ENCODE data around the gene LGI2.

- TF ChIP-seq, protein P1, sequence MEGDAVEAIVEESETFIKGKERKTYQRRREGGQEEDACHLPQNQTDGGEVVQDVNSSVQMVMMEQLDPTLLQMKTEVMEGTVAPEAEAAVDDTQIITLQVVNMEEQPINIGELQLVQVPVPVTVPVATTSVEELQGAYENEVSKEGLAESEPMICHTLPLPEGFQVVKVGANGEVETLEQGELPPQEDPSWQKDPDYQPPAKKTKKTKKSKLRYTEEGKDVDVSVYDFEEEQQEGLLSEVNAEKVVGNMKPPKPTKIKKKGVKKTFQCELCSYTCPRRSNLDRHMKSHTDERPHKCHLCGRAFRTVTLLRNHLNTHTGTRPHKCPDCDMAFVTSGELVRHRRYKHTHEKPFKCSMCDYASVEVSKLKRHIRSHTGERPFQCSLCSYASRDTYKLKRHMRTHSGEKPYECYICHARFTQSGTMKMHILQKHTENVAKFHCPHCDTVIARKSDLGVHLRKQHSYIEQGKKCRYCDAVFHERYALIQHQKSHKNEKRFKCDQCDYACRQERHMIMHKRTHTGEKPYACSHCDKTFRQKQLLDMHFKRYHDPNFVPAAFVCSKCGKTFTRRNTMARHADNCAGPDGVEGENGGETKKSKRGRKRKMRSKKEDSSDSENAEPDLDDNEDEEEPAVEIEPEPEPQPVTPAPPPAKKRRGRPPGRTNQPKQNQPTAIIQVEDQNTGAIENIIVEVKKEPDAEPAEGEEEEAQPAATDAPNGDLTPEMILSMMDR (IDR thresholded peaks at IDR 0.05; ENCODE audit: borderline replicate concordance, extremely low read depth, low read length, poor library complexity, severe bottlenecking): no peak
- TF ChIP-seq EZH2 (IDR thresholded peaks at IDR 0.05; ENCODE audit: borderline replicate concordance, low read depth, low read length, severe bottlenecking): no peak
These were observed 61.3 kb downstream of the LGI2 start for GRCh38 chr4:24969486-24969885.
